ENCODE measurements around the gene FRMPD4.

FRMPD4 gene

GRCh38 chrX:12567857-12568256, 429.6 kb downstream of the FRMPD4 start:
- H2AFZ ChIP-seq (ENCODE audit: low read length) = no peak overlapping the region
- TF ChIP-seq EZH2 (IDR thresholded peaks at IDR 0.05; ENCODE audit: borderline replicate concordance, low read length) (no peak), CTCF (IDR thresholded peaks at IDR 0.05; ENCODE audit: low read length) (peak; percentile 50)
- no peaks in the 10 kb centered on the region for H3K9me3 ChIP-seq (ENCODE audit: low read length)
- H3K9ac ChIP-seq (ENCODE audit: low read length) = no peak overlapping the region
- no peaks in the 10 kb centered on the region for H3K79me2 ChIP-seq (ENCODE audit: insufficient read depth, low read length)
- no peaks in the 10 kb centered on the region for H3K27me3 ChIP-seq (ENCODE audit: insufficient read depth, low read length)
- no peak overlapping the region for H3K4me2 ChIP-seq (ENCODE audit: low read length)
- H3F3A ChIP-seq (ENCODE audit: insufficient read depth, low read length) = no peaks in the 10 kb centered on the region
- no peaks in the 10 kb centered on the region for H3K9me2 ChIP-seq (ENCODE audit: low read depth, low read length)
- H4K20me1 ChIP-seq (ENCODE audit: insufficient read depth, low read length) = no peaks in the 10 kb centered on the region
- no peaks in the 10 kb centered on the region for H3K4me1 ChIP-seq (ENCODE audit: insufficient read depth, low read length, severe bottlenecking)
- H3K36me3 ChIP-seq (ENCODE audit: insufficient read depth, low read length) = no peaks in the 10 kb centered on the region
- no peak overlapping the region for H3K4me3 ChIP-seq (ENCODE audit: low read depth, low read length, poor library complexity, severe bottlenecking)
- H3K27ac ChIP-seq (ENCODE audit: low read depth, low read length, poor library complexity, severe bottlenecking) = no peak overlapping the region

- no peak overlapping the region for H3K4me3 ChIP-seq (ENCODE audit: low read depth, low read length, poor library complexity, severe bottlenecking)
- H2AFZ ChIP-seq (ENCODE audit: low read length) = no peak overlapping the region
- TF ChIP-seq CTCF (IDR thresholded peaks at IDR 0.05; ENCODE audit: low read length) (no peak), EZH2 (IDR thresholded peaks at IDR 0.05; ENCODE audit: borderline replicate concordance, low read length) (no peak)
- no peaks in the 10 kb centered on the region for H3K27me3 ChIP-seq (ENCODE audit: insufficient read depth, low read length)
- no peaks in the 10 kb centered on the region for H3K79me2 ChIP-seq (ENCODE audit: insufficient read depth, low read length)
- H3K9me3 ChIP-seq (ENCODE audit: low read length) = no peaks in the 10 kb centered on the region
- H3K4me1 ChIP-seq (ENCODE audit: insufficient read depth, low read length, severe bottlenecking) = no peaks in the 10 kb centered on the region
- H3K9me2 ChIP-seq (ENCODE audit: low read depth, low read length) = no peaks in the 10 kb centered on the region
- no peaks in the 10 kb centered on the region for H3K36me3 ChIP-seq (ENCODE audit: insufficient read depth, low read length)
- no peaks in the 10 kb centered on the region for H3F3A ChIP-seq (ENCODE audit: insufficient read depth, low read length)
- no peak overlapping the region for H3K4me2 ChIP-seq (ENCODE audit: low read length)
- H4K20me1 ChIP-seq (ENCODE audit: insufficient read depth, low read length) = no peaks in the 10 kb centered on the region
- H3K9ac ChIP-seq (ENCODE audit: low read length) = no peak overlapping the region
- no peak overlapping the region for H3K27ac ChIP-seq (ENCODE audit: low read depth, low read length, poor library complexity, severe bottlenecking)
Measured at GRCh38 chrX:12570859-12571501, 432.7 kb downstream of the FRMPD4 start.

- H3K9ac ChIP-seq (ENCODE audit: low read length) = no peak overlapping the region
- H3K9me3 ChIP-seq (ENCODE audit: low read length) = no peaks in the 10 kb centered on the region
- no peak overlapping the region for H2AFZ ChIP-seq (ENCODE audit: low read length)
- H3K27ac ChIP-seq (ENCODE audit: low read depth, low read length, poor library complexity, severe bottlenecking) = no peak overlapping the region
- no peaks in the 10 kb centered on the region for H3K4me1 ChIP-seq (ENCODE audit: insufficient read depth, low read length, severe bottlenecking)
- H3K9me2 ChIP-seq (ENCODE audit: low read depth, low read length) = no peaks in the 10 kb centered on the region
- H3F3A ChIP-seq (ENCODE audit: insufficient read depth, low read length) = no peaks in the 10 kb centered on the region
- H3K4me3 ChIP-seq (ENCODE audit: low read depth, low read length, poor library complexity, severe bottlenecking) = no peak overlapping the region
- no peaks in the 10 kb centered on the region for H3K27me3 ChIP-seq (ENCODE audit: insufficient read depth, low read length)
- no peaks in the 10 kb centered on the region for H3K79me2 ChIP-seq (ENCODE audit: insufficient read depth, low read length)
- no peaks in the 10 kb centered on the region for H3K36me3 ChIP-seq (ENCODE audit: insufficient read depth, low read length)
- H4K20me1 ChIP-seq (ENCODE audit: insufficient read depth, low read length) = no peaks in the 10 kb centered on the region
- H3K4me2 ChIP-seq (ENCODE audit: low read length) = no peak overlapping the region
- TF ChIP-seq CTCF (IDR thresholded peaks at IDR 0.05; ENCODE audit: low read length) = no peak
- TF ChIP-seq EZH2 (IDR thresholded peaks at IDR 0.05; ENCODE audit: borderline replicate concordance, low read length) = no peak
Measured at GRCh38 chrX:12579311-12579710, 441.0 kb downstream of the FRMPD4 start.
